HepG2 (cell line): ENCODE data around the gene VPS52. TPM values are rescaled to one million over a fixed set of nuclear protein-coding genes. Genes with fewer than 3 reads are reported as not detected.

Experiments
- AGO2 ChIP-seq: fragments of 200-400 bp; formaldehyde crosslinking; optimal IDR thresholded peaks from 2 replicates; pipeline ENCODE3; 2017; ENCODE audit warnings: mild to moderate bottlenecking, low read depth, low read length, moderate library complexity
- ARID2 ChIP-seq: sonication (generic); formaldehyde crosslinking; IDR thresholded peaks from 2 replicates; pipeline ENCODE4 v1.8.1; 2022; ENCODE audit warnings: mild to moderate bottlenecking, missing genetic modification reagents, borderline replicate concordance
- ATF7 ChIP-seq, 2 experiments: fragments of 450-650 bp in 1 of 2; sonication (generic) in 1 of 2; formaldehyde crosslinking in 1 of 2; IDR thresholded peaks; 2 replicates each; pipeline versions ENCODE4 v1.4.0 to v1.6.1; 2016 to 2020; ENCODE audit warnings: antibody characterized with exemption in 1 of 2, mild to moderate bottlenecking in 1 of 2, missing genetic modification reagents in 1 of 2
- KDM5B ChIP-seq: sonication (generic); formaldehyde crosslinking; IDR thresholded peaks from 2 replicates; pipeline ENCODE4 v1.4.0; 2020; ENCODE audit warnings: missing genetic modification reagents, mild to moderate bottlenecking, borderline replicate concordance
- REL ChIP-seq: sonication (generic); formaldehyde crosslinking; conservative IDR thresholded peaks from 2 replicates; pipeline ENCODE4 v1.8.0; 2022; ENCODE audit warnings: mild to moderate bottlenecking, missing genetic modification reagents, moderate library complexity
- SRY ChIP-seq: sonication (generic); formaldehyde crosslinking; IDR thresholded peaks from 2 replicates; pipeline ENCODE4 v1.8.0; 2022; ENCODE audit warnings: mild to moderate bottlenecking, missing genetic modification reagents
- TARDBP ChIP-seq: sonication (generic); formaldehyde crosslinking; IDR thresholded peaks from 2 replicates; pipeline ENCODE4 v1.8.0; 2022; ENCODE audit warnings: mild to moderate bottlenecking, missing genetic modification reagents
- ZC3H13 ChIP-seq: sonication (generic); formaldehyde crosslinking; IDR thresholded peaks from 2 replicates; pipeline ENCODE4 v1.8.1; 2023; ENCODE audit warnings: mild to moderate bottlenecking, missing genetic modification reagents, moderate library complexity
- ZMYM3 ChIP-seq: sonication (generic); formaldehyde crosslinking; IDR thresholded peaks from 2 replicates; pipeline ENCODE4 v1.5.1; 2020; ENCODE audit warnings: mild to moderate bottlenecking, missing genetic modification reagents
- ZNF768 ChIP-seq: sonication (generic); formaldehyde crosslinking; IDR thresholded peaks from 2 replicates; pipeline ENCODE4 v1.4.0; 2020; ENCODE audit warnings: missing genetic modification reagents
- ZNF841 ChIP-seq: sonication (generic); formaldehyde crosslinking; IDR thresholded peaks from 2 replicates; pipeline ENCODE4 v1.8.1; 2023; ENCODE audit warnings: missing genetic modification reagents, borderline replicate concordance
- polyA plus RNA-seq, 8 experiments: library from polyadenylated mRNA; depleted of rRNA in 3 of 8; stranded (reverse) in 7 of 8; unstranded in 1 of 8; fragments of >200 nt; fragmentation: Illumina TruSeq in 4 of 8; extraction: Trizol in 4 of 8; gene quantifications; 2 replicates each; pipeline versions ENCODE4 v1.2.1 to v1.2.3, GENCODE V29; 2011 to 2016; ENCODE audit warnings: low read depth in 4 of 8, missing spikeins in 1 of 8, mixed read lengths in 1 of 8; ENCODE audit not compliant: insufficient read depth in 1 of 8
- total RNA-seq, 5 experiments: library from RNA; depleted of rRNA; stranded (reverse); fragments of >200 nt; fragmentation: Illumina TruSeq; extraction: Trizol; gene quantifications; 2 replicates each; pipeline ENCODE4 v1.2.3, GENCODE V29; 2016; ENCODE audit warnings: low read depth in 1 of 5
- TF ChIP-seq, protein P1 (sequence below): sonication (generic); formaldehyde crosslinking; IDR thresholded peaks from 2 replicates; pipeline ENCODE4 v1.5.1; 2020; ENCODE audit warnings: missing genetic modification reagents, mild to moderate bottlenecking, borderline replicate concordance
- TF ChIP-seq, protein P2 (sequence below), 2 experiments: fragments of 450-650 bp in 1 of 2; sonication (generic) in 1 of 2; formaldehyde crosslinking in 1 of 2; IDR thresholded peaks; 2 replicates each; pipeline versions ENCODE4 v1.6.1 to v1.8.0; 2016 to 2022; ENCODE audit warnings: antibody characterized with exemption in 1 of 2, mild to moderate bottlenecking in 1 of 2, missing genetic modification reagents in 1 of 2

The VPS52 gene
- total and polyA plus RNA-seq, 2 of the 13 experiments (the other 11 are each of a cell fraction or from before 2014, with no cell fraction given) = 48.9 to 85.5 TPM

DNA sequence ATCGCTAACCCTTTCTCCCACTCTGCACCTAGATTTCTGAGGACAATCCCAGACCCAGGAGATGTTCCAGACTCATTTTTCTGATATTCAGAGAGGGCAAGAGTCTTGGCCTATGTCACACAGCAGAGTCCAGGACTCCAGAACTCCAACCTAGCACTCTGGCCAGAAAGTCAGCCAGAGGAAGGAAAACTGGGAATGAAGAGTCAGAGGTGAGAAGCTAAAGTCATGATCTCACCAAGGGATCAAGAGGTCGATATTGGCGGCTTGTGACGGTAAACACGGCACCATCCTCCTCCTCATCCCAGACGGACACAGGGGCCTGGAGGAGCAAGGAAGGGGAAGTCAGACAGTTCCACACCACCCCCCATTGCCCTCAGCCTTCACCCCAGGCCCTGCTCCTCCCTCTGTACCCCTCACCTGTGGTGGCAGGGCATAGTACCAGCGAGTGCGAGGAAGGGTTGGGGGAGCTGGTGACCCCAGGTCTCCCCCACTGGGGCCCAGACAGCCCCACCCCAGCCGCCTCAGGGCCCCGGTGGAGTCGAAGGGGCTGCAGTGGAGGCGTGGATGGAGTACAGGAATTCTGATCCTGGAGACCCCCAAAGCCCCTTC lies 25.2 kb upstream of the VPS52 start (continued):
- TF ChIP-seq, protein P1, sequence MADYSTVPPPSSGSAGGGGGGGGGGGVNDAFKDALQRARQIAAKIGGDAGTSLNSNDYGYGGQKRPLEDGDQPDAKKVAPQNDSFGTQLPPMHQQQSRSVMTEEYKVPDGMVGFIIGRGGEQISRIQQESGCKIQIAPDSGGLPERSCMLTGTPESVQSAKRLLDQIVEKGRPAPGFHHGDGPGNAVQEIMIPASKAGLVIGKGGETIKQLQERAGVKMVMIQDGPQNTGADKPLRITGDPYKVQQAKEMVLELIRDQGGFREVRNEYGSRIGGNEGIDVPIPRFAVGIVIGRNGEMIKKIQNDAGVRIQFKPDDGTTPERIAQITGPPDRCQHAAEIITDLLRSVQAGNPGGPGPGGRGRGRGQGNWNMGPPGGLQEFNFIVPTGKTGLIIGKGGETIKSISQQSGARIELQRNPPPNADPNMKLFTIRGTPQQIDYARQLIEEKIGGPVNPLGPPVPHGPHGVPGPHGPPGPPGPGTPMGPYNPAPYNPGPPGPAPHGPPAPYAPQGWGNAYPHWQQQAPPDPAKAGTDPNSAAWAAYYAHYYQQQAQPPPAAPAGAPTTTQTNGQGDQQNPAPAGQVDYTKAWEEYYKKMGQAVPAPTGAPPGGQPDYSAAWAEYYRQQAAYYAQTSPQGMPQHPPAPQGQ (CRISPR knock-in tag) = no peak
- TF ChIP-seq KDM5B (CRISPR knock-in tag) (peak; percentile 76; the same call in 1 of the 2 replicates), SRY (no peak), AGO2 (peak; percentile 42), ZNF841 (CRISPR knock-in tag) (no peak), ATF7 (IDR thresholded peaks at IDR 0.05) (no peak), ATF7 (CRISPR knock-in tag; IDR thresholded peaks at IDR 0.05) (peak; percentile 48; the same call in 1 of the 2 replicates), ZMYM3 (CRISPR knock-in tag) (peak; percentile 90), TARDBP (no peak), ZC3H13 (CRISPR knock-in tag) (peak; percentile 61), ARID2 (no peak), REL (0 out of 2 replicates have a peak, but pooled peaks have one; percentile 57), ZNF768 (CRISPR knock-in tag) (peak; percentile 97)
- TF ChIP-seq, protein P2, sequence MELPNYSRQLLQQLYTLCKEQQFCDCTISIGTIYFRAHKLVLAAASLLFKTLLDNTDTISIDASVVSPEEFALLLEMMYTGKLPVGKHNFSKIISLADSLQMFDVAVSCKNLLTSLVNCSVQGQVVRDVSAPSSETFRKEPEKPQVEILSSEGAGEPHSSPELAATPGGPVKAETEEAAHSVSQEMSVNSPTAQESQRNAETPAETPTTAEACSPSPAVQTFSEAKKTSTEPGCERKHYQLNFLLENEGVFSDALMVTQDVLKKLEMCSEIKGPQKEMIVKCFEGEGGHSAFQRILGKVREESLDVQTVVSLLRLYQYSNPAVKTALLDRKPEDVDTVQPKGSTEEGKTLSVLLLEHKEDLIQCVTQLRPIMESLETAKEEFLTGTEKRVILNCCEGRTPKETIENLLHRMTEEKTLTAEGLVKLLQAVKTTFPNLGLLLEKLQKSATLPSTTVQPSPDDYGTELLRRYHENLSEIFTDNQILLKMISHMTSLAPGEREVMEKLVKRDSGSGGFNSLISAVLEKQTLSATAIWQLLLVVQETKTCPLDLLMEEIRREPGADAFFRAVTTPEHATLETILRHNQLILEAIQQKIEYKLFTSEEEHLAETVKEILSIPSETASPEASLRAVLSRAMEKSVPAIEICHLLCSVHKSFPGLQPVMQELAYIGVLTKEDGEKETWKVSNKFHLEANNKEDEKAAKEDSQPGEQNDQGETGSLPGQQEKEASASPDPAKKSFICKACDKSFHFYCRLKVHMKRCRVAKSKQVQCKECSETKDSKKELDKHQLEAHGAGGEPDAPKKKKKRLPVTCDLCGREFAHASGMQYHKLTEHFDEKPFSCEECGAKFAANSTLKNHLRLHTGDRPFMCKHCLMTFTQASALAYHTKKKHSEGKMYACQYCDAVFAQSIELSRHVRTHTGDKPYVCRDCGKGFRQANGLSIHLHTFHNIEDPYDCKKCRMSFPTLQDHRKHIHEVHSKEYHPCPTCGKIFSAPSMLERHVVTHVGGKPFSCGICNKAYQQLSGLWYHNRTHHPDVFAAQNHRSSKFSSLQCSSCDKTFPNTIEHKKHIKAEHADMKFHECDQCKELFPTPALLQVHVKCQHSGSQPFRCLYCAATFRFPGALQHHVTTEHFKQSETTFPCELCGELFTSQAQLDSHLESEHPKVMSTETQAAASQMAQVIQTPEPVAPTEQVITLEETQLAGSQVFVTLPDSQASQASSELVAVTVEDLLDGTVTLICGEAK (IDR thresholded peaks at IDR 0.05) = no peak
- TF ChIP-seq, protein P2 (CRISPR knock-in tag; IDR thresholded peaks at IDR 0.05) = peak; percentile 44; the same call in 1 of the 2 replicates
